ENCODE data around the gene PHTF2.
"Not testable (repeated sequence)": the region's sequence is repeated elsewhere in the genome, so short reads cannot be mapped to it uniquely, and the experiment has no call there.

PHTF2 gene

GRCh38 chr7:77783545-77783944 lies 15.0 kb upstream of the PHTF2 start:
- no peak for TF ChIP-seq ZFX (IDR thresholded peaks at IDR 0.05)
- TF ChIP-seq, protein P1, sequence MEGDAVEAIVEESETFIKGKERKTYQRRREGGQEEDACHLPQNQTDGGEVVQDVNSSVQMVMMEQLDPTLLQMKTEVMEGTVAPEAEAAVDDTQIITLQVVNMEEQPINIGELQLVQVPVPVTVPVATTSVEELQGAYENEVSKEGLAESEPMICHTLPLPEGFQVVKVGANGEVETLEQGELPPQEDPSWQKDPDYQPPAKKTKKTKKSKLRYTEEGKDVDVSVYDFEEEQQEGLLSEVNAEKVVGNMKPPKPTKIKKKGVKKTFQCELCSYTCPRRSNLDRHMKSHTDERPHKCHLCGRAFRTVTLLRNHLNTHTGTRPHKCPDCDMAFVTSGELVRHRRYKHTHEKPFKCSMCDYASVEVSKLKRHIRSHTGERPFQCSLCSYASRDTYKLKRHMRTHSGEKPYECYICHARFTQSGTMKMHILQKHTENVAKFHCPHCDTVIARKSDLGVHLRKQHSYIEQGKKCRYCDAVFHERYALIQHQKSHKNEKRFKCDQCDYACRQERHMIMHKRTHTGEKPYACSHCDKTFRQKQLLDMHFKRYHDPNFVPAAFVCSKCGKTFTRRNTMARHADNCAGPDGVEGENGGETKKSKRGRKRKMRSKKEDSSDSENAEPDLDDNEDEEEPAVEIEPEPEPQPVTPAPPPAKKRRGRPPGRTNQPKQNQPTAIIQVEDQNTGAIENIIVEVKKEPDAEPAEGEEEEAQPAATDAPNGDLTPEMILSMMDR (conservative IDR thresholded peaks at IDR 0.05), result no peak
- no peak overlapping the region for H3K27ac ChIP-seq

- H3K27ac ChIP-seq, result not testable (repeated sequence)
Observed at GRCh38 chr7:77784426-77784825, 14.1 kb upstream of the PHTF2 start.

DNA sequence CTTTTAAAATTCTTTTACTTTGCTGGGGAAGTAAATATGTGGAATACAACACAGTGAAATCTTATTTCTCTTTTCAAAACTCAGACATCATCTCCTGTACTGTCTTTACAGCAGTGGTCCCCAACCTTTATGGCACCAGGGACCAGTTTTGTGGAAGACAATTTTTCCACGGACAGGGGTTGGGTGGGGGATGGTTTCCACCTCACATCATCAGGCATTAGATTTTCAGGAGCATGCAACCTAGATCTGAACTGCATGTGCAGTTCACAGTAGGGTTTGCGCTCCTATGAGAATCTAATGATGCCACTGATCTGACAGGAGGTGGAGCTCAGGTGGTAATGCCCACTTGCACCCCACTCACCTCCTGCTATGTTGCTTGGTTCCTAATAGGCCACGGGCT lies 12.6 kb upstream of the PHTF2 start:
- TF ChIP-seq ZFX (IDR thresholded peaks at IDR 0.05), result no peak
- TF ChIP-seq, protein P1 (conservative IDR thresholded peaks at IDR 0.05), result no peak
- H3K27ac ChIP-seq, result no peak overlapping the region

DNA sequence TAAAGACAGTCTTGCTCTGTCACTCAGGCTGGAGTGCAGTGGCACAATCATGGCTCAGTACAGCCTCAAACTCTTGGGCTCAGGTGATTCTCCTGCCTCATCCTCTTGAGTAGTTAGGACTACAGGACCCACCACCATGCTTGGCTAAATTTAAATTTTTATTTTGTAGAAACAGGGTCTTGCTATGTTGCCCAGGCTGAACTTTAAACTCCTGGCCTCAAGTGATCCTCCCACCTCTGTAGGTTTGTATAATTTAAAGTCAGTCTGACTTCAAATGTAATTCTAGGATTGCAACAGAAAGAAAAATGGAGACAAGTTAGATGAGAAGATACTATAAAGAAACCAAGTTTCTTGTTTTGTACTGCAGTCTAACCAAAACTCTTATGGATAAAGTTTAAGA lies 11.8 kb upstream of the PHTF2 start:
- TF ChIP-seq, protein P1 (conservative IDR thresholded peaks at IDR 0.05), result no peak
- no peak for TF ChIP-seq ZFX (IDR thresholded peaks at IDR 0.05)

DNA sequence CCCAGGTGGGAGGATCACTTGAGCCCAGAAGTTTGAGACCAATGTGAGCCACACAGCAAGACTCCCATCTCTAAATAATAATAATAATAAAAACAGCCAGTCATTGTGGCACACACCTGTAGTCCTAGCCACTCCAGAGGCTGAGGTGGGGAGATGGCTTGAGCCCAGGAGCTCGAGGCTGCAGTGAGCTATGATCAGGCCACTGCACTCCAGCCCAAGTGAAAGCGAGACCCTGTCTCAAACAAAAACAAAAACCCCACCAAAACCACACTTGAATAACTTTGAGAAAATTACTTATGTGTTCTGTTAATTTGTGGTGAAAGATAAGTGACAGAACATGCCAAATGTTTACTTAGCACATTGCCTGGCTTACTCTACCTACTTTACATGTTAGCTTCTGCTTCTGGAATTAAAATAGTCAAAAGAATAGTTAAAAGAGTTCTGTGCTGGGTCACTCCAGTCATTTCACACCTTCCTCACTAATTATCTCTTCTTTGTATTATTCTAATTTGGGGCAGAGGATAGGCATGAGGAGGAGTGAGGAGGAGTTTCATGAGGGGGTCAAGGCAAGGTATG lies 10.2 kb upstream of the PHTF2 start:
- no peak overlapping the region for H3K27ac ChIP-seq
- TF ChIP-seq, protein P1 (conservative IDR thresholded peaks at IDR 0.05), result no peak
- TF ChIP-seq ZFX (IDR thresholded peaks at IDR 0.05), result no peak

More for the DNA sequence above, 11.8 kb upstream of the PHTF2 start:
- no peak overlapping the region for H3K27ac ChIP-seq

DNA sequence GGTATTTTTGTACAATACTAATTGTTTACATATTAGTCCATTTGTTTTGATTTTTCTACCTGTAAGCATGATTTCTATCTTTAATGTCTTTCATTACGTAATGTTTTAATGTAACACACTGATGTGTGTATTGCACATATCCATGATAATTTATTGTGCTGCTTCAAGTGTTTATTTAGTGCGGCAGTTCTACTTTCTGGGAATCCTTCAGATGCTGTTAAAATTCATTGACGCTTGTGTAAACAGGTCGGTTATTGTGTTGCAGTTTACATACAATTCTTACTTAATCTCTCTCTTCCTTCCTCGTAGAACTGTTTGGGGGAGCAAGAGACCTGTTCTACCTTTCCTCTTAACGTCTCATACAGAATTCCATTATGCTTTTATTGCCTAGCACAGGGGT lies 7.2 kb upstream of the PHTF2 start:
- no peak for TF ChIP-seq ZFX (IDR thresholded peaks at IDR 0.05)
- TF ChIP-seq, protein P1 (conservative IDR thresholded peaks at IDR 0.05), result no peak
- H3K27ac ChIP-seq, result no peak overlapping the region

GRCh38 chr7:77791956-77792355 lies 6.6 kb upstream of the PHTF2 start:
- H3K27ac ChIP-seq, result no peak overlapping the region
- no peak for TF ChIP-seq ZFX (IDR thresholded peaks at IDR 0.05)
- TF ChIP-seq, protein P1 (conservative IDR thresholded peaks at IDR 0.05), result no peak

DNA sequence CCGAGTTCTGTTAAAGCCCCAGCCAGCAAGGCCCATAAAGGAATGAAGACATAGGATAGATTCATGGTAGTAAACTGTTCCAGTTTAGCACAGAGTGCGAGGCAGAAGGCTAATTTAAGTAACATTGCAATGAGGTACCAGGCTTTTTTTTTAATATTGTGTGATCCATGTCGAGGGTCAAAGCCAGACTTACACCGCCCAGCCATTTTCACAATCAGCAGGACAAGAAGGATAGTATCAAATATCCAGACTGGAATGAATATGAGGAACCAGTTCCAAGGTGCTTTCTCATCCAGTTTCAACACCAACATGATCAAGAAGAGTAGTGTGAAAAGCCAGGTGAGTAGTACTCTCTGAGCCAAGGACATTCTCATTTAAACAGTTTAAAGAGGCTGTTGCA lies 4.6 kb upstream of the PHTF2 start:
- TF ChIP-seq, protein P1 (conservative IDR thresholded peaks at IDR 0.05), result no peak
- TF ChIP-seq ZFX (IDR thresholded peaks at IDR 0.05), result no peak
- no peak overlapping the region for H3K27ac ChIP-seq

Measured in C4-2B (cell line).